ENCODE results near the gene TEAD1. TPM values are rescaled to one million over a fixed set of nuclear protein-coding genes. Genes with fewer than 3 reads are reported as not detected.

Gene TEAD1
- total RNA-seq, 4 donors from 2014 or later: 71.5 to 109 (median 88.5) TPM

DNA sequence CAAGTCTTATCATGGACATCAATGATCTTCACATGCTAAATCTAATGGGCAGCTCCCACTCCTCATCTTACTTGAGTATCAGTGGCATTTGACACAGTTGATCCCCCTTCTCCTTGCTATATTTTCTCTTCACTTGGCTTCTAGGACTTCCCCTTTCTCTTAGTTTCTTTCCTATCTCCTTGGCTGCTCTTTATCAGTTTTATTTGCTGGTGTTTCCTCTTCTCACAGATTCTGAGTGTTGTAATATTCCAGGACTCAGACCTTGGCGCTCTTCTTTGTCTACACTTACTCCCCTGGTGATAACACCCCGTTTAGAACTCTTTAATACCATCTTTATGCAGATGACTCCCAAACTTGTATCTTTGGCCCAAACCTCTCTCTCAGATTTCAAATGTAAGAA, 301.0 kb downstream of the TEAD1 start:
- Histone ChIP-seq H3K27ac (no peak overlapping the region), H3K9me3 (no peaks in the 10 kb centered on the region), H3K36me3 (no peaks in the 10 kb centered on the region), H3K27me3 (no peaks in the 10 kb centered on the region), H3K4me1 (peaks cover 8 to 11% of the 10 kb centered on the region in 2 donors), H3K4me3 (replicated peaks in 1 of 3) (no peak overlapping the region)
- no peak for DNase-seq
- no peak for TF ChIP-seq POLR2A (IDR thresholded peaks at IDR 0.05)
- TF ChIP-seq, protein P1, sequence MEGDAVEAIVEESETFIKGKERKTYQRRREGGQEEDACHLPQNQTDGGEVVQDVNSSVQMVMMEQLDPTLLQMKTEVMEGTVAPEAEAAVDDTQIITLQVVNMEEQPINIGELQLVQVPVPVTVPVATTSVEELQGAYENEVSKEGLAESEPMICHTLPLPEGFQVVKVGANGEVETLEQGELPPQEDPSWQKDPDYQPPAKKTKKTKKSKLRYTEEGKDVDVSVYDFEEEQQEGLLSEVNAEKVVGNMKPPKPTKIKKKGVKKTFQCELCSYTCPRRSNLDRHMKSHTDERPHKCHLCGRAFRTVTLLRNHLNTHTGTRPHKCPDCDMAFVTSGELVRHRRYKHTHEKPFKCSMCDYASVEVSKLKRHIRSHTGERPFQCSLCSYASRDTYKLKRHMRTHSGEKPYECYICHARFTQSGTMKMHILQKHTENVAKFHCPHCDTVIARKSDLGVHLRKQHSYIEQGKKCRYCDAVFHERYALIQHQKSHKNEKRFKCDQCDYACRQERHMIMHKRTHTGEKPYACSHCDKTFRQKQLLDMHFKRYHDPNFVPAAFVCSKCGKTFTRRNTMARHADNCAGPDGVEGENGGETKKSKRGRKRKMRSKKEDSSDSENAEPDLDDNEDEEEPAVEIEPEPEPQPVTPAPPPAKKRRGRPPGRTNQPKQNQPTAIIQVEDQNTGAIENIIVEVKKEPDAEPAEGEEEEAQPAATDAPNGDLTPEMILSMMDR (IDR thresholded peaks at IDR 0.05): no peak
- WGBS, 2 donors: 70 to 72% methylated on average over 2 of the region's 2 CpGs
- intact Hi-C loops (cut with DNase I): no loop called here

DNA sequence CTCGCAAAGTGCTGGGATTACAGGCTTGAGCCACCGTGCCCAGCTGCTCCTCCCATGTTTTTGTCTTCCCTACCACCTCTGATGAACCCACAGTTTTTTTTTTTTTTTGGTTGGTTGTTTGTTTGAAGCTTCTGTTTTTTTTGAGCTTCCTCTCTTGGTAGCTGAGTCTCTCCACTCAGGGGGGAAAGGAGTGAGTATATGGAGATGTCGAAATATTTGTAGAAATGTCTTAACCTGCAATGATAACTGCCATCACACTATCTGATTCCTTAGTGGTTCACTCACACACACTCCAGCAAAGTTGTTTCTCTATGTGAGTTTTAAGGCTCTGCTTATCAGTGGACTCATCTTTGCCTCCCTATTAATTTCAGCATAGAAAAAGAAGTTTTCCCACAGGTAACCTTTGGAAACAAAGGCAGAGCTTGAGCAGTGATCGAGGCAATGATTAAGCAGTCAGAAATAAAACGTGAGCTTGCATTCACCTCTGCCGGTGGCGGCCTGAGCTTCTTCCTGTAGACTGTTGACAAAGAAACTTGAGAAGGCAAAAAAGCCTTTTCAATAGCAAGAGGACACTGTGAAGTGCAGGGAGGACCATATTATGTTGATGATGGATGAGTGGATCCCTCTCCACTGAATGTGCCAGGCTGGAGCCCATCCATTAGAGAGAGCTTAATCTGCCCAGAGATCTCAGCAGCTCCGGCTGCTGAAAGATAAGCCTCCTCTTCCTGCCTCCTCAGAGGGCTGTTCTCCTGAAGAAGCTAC, 305.9 kb downstream of the TEAD1 start:
- H3K36me3 ChIP-seq: no peaks in the 10 kb centered on the region
- no peak overlapping the region for H3K27ac ChIP-seq
- no peaks in the 10 kb centered on the region for H3K27me3 ChIP-seq
- TF ChIP-seq POLR2A (IDR thresholded peaks at IDR 0.05): no peak
- TF ChIP-seq, protein P1 (IDR thresholded peaks at IDR 0.05): no peak
- intact Hi-C loops (cut with DNase I): no loop called here
- no peaks in the 10 kb centered on the region for H3K4me1 ChIP-seq
- no peak overlapping the region for H3K4me3 ChIP-seq (replicated peaks in 1 of 3)
- 49 to 57% methylated on average over 8 of the region's 8 CpGs for WGBS, 2 donors
- DNase-seq: no peak
- H3K9me3 ChIP-seq: no peaks in the 10 kb centered on the region

GRCh38 chr11:12981676-12982522, 307.7 kb downstream of the TEAD1 start:
- intact Hi-C loops (cut with DNase I): no loop called here
- H3K27ac ChIP-seq: no peak overlapping the region
- no peak for DNase-seq
- no peaks in the 10 kb centered on the region for H3K27me3 ChIP-seq
- no peak overlapping the region for H3K4me3 ChIP-seq (replicated peaks in 1 of 3)
- H3K36me3 ChIP-seq: no peaks in the 10 kb centered on the region
- H3K4me1 ChIP-seq: no peaks in the 10 kb centered on the region
- no peak for TF ChIP-seq POLR2A (IDR thresholded peaks at IDR 0.05)
- WGBS, 2 donors: 82 to 86% methylated on average over 3 of the region's 3 CpGs
- H3K9me3 ChIP-seq: no peaks in the 10 kb centered on the region

DNA sequence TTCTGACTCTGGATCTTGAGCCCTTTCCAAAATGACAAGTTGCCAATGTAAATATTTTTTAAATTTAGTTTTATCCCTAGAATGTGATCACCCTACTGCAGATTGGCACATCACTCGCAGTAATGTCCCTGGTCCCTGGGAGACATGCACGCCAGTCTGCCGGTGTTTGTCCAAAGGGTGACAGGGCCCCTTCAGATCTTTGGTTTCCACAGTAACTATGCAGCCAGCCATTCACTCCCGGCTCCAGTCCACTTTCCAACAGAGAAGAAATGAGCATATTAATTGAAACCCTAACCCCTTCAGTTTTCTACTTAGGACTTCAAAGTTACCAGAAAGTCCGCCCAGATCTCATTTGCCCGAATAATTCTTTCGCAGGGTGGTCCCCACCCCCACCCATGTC, 309.1 kb downstream of the TEAD1 start:
- intact Hi-C loops (cut with DNase I): no loop called here
- Histone ChIP-seq H3K27ac (no peak overlapping the region), H3K36me3 (no peaks in the 10 kb centered on the region), H3K9me3 (no peaks in the 10 kb centered on the region), H3K4me1 (no peaks in the 10 kb centered on the region), H3K27me3 (no peaks in the 10 kb centered on the region), H3K4me3 (replicated peaks in 1 of 3) (no peak overlapping the region)
- no peak for DNase-seq
- TF ChIP-seq POLR2A (IDR thresholded peaks at IDR 0.05): no peak
- TF ChIP-seq, protein P1 (IDR thresholded peaks at IDR 0.05): no peak
- 63 to 68% methylated on average over 7 of the region's 7 CpGs for WGBS, 2 donors

DNA sequence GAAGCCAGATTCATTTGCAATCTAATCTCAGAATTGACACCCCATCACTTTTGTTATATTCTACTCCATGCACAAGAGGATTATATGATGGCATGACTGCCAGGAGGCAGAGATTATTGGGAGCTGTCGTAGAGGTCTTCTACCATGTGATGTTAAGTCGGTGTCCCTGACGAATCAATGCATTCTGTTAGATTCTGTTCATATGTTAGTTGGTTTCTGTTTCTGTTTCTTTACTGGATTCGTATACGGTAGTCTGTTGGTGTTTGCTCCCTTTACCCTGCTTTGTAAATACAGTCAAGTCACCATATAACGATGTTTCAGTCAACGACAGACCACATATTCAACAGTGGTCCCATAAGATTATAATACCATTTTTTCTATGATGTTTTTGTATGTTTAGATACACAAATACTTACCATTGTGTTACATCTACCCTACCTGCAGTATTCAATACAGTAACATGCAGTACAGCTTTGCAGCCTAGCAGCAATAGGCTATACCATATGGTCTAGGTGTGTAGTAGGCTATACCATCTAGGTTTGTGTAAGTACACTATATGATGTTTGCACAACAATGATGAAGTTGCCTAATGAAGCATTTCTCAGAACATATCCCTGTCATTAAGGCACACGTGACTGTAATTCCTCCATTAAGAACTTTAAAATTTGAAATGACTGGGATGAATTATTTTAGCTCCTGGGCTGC, 312.1 kb downstream of the TEAD1 start:
- Histone ChIP-seq H3K27ac (no peak overlapping the region), H3K9me3 (no peaks in the 10 kb centered on the region), H3K4me3 (replicated peaks in 1 of 3) (no peak overlapping the region), H3K36me3 (no peaks in the 10 kb centered on the region), H3K4me1 (peaks cover 0 to 3% of the 10 kb centered on the region in 2 donors), H3K27me3 (no peaks in the 10 kb centered on the region)
- intact Hi-C loops (cut with DNase I): no loop called here
- WGBS, 2 donors: 92 to 96% methylated on average over 8 of the region's 8 CpGs
- DNase-seq: no peak
- TF ChIP-seq, protein P1 (IDR thresholded peaks at IDR 0.05): no peak
- no peak for TF ChIP-seq POLR2A (IDR thresholded peaks at IDR 0.05)
